Colonic mucosa (tissue), 4 donors: Measurements from ENCODE around the gene TNFSF11. TPM values are rescaled to one million over a fixed set of nuclear protein-coding genes. Genes with fewer than 3 reads are reported as not detected.

Experiments
- DNase-seq: peaks from one replicate; pipeline ENCODE4 v3.0.0-alpha.2; 2020
- H3K27ac ChIP-seq: fragments of 200-600 bp; one replicate; pipeline ENCODE4 v1.8.0; 2021
- H3K27me3 ChIP-seq: fragments of 200-600 bp; one replicate; pipeline ENCODE4 v1.8.0; 2021
- H3K36me3 ChIP-seq: fragments of 200-600 bp; one replicate; pipeline ENCODE4 v1.8.0; 2021
- H3K4me1 ChIP-seq: fragments of 200-600 bp; one replicate; pipeline ENCODE4 v1.8.0; 2021; ENCODE audit warnings: mild to moderate bottlenecking
- H3K4me3 ChIP-seq: fragments of 200-600 bp; one replicate; pipeline ENCODE4 v1.8.0; 2021
- H3K9ac ChIP-seq, 2 donors: one replicate each; pipeline ENCODE4 v1.7.0; 2013; ENCODE audit warnings: control low read depth in 2 of 2, low read depth in 2 of 2, low read length in 2 of 2
- H3K9me3 ChIP-seq: fragments of 200-600 bp; one replicate; pipeline ENCODE4 v1.8.0; 2021
- intact Hi-C: fragments of 100-400 bp; cut with DNase I; formaldehyde crosslinking; loops from one replicate; pipeline ENCODE4 v1.14.1; 2022
- total RNA-seq, 2 donors: library from RNA; stranded (reverse); fragmentation: NEBNext Ultra II Directional in 1 of 2; extraction: Animal tissue kit (Norgen Biotek cat#: 25700) in 1 of 2; gene quantifications; one replicate each; pipeline ENCODE4 v1.2.1, GENCODE V29; 2021
- TF ChIP-seq, protein P1 (sequence below): fragments of 200-600 bp; IDR thresholded peaks from one replicate; pipeline ENCODE4 v1.8.0; 2022; ENCODE audit warnings: antibody characterized with exemption, mild to moderate bottlenecking
- donor health status: healthy.
- donor health status: DM: no; HTN: no; CAD: no.
- donor health status: DM: no; HTN: no; CAD: no.

The TNFSF11 gene
- total RNA-seq, 2 donors from 2014 or later = 0.15 to 0.66 TPM

DNA sequence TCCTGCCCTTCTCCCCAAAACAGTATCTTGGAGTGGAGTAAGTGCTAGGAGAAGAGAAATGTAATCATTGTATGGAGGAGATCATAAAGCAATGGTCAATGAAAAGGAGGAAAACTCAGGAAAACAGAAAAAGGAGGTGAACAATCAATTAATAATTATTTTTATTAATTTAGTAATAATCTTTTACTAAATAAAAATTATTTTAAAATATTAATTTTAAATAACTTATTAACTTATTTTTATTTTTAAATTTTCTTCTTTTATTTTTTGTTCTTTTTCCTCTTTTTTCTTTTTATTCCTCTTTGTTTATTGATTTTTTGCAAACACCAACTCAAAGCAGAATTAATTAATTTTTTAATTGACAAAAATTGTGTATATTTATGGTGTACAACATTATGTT, 80.3 kb downstream of the TNFSF11 start:
- intact Hi-C loops = no loop called here
- Histone ChIP-seq H3K27ac (no peak overlapping the region), H3K27me3 (no peaks in the 10 kb centered on the region), H3K9ac (no peak overlapping the region), H3K36me3 (no peaks in the 10 kb centered on the region), H3K9me3 (no peaks in the 10 kb centered on the region), H3K4me1 (no peaks in the 10 kb centered on the region), H3K4me3 (no peak overlapping the region)
- TF ChIP-seq, protein P1, sequence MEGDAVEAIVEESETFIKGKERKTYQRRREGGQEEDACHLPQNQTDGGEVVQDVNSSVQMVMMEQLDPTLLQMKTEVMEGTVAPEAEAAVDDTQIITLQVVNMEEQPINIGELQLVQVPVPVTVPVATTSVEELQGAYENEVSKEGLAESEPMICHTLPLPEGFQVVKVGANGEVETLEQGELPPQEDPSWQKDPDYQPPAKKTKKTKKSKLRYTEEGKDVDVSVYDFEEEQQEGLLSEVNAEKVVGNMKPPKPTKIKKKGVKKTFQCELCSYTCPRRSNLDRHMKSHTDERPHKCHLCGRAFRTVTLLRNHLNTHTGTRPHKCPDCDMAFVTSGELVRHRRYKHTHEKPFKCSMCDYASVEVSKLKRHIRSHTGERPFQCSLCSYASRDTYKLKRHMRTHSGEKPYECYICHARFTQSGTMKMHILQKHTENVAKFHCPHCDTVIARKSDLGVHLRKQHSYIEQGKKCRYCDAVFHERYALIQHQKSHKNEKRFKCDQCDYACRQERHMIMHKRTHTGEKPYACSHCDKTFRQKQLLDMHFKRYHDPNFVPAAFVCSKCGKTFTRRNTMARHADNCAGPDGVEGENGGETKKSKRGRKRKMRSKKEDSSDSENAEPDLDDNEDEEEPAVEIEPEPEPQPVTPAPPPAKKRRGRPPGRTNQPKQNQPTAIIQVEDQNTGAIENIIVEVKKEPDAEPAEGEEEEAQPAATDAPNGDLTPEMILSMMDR = no peak
- no peak for DNase-seq

DNA sequence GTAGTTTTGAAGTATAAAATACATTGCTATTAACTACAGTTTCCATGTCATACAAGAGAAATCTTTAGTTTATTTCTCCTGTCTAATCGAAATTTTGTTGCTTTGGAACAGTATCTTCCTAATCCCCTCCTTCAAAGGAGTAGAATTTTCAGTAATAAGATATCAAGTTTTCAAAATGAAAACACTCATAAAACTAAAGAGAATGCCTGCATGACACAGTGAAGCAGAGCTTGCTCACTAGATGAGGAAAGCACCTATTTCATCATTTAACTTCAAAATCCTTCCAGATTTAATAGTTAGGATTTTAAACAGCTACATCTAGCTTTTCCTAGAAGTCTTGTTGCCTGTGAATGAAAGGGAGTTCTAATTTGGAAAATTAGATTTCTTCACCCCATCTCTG, 80.8 kb downstream of the TNFSF11 start:
- Histone ChIP-seq H3K27me3 (no peaks in the 10 kb centered on the region), H3K9ac (no peak overlapping the region), H3K4me3 (no peak overlapping the region), H3K36me3 (no peaks in the 10 kb centered on the region), H3K9me3 (no peaks in the 10 kb centered on the region), H3K4me1 (no peaks in the 10 kb centered on the region), H3K27ac (no peak overlapping the region)
- TF ChIP-seq, protein P1 = no peak
- intact Hi-C loops = no loop called here
- no peak for DNase-seq

DNA sequence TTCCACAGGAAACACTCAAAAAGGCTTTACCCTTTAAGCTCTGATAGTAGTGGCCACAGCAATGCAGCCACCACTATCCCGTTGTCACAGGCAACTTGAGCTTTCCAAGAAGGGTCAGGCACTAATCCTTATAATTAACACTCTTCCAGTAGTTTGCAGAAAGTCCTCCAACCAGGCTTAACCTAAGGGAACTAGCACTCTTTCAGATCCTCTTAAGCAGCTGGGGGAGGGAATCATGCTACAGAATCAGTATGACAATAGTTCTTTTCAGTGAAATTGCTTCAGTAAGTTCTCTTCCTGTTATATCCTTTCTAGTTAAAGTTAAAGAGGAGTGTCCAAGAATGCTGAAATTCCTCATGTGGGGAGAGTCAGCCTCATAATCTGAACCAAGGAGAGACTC, 82.2 kb downstream of the TNFSF11 start:
- Histone ChIP-seq H3K27ac (no peak overlapping the region), H3K36me3 (no peaks in the 10 kb centered on the region), H3K4me1 (no peaks in the 10 kb centered on the region), H3K9ac (no peak overlapping the region), H3K9me3 (no peaks in the 10 kb centered on the region), H3K4me3 (no peak overlapping the region), H3K27me3 (no peaks in the 10 kb centered on the region)
- TF ChIP-seq, protein P1 = no peak
- DNase-seq = no peak
- intact Hi-C loops = no loop called here

DNA sequence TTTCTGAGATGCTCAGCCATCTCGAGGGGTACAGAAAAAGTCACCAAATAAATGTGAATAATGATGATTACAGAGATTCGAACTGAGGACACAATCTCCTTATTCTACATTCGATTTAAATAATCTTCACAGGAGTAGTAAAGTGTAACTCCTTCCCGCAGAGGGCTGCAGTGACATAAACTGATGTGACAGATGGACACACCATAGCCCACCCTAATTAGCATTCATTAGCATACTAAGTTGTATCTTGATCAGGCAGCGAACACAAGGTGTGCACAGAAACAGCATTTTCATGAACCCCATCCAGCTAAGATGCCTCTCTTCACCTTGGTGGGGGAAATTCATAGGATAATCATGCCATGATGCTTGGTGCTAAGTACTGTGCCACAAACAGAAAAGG, 83.0 kb downstream of the TNFSF11 start:
- no peak overlapping the region for H3K9ac ChIP-seq
- no peak for DNase-seq
- H3K9me3 ChIP-seq = no peaks in the 10 kb centered on the region
- H3K36me3 ChIP-seq = no peaks in the 10 kb centered on the region
- H3K27ac ChIP-seq = no peak overlapping the region
- intact Hi-C loops = no loop called here
- no peaks in the 10 kb centered on the region for H3K4me1 ChIP-seq
- H3K27me3 ChIP-seq = no peaks in the 10 kb centered on the region
- TF ChIP-seq, protein P1 = no peak
- no peak overlapping the region for H3K4me3 ChIP-seq

Other genes starting within 250 kb of the TNFSF11 start
- gene FAM216B, start 207.4 kb downstream of the TNFSF11 start, total RNA-seq = under 1 TPM in 1 of 2 donors, not detected in 1; 0.08 TPM